Osteoblast (primary cell): Measurements from ENCODE around the gene NR3C2. TPM values are rescaled to one million over a fixed set of nuclear protein-coding genes. Genes with fewer than 3 reads are reported as not detected.

Experiments
- DNase-seq: peaks from one replicate; pipeline ENCODE4 v3.0.0; 2011; ENCODE audit warnings: low spot score, mixed read lengths; ENCODE audit not compliant: insufficient read length; ENCODE audit errors: missing footprints
- H2AFZ ChIP-seq: 2 replicates; pipeline ENCODE4 v1.6.0; 2011; ENCODE audit warnings: mild to moderate bottlenecking, low read length
- H3K27ac ChIP-seq: 2 replicates; pipeline ENCODE4 v1.5.1; 2011; ENCODE audit warnings: mild to moderate bottlenecking, low read depth, low read length, moderate library complexity
- H3K27me3 ChIP-seq: 2 replicates; pipeline ENCODE4 v1.6.0; 2012; ENCODE audit warnings: mild to moderate bottlenecking, control low read depth, inconsistent platforms, low read length, moderate library complexity; ENCODE audit not compliant: insufficient read depth
- H3K36me3 ChIP-seq: 2 replicates; pipeline ENCODE4 v1.5.1; 2011; ENCODE audit warnings: mild to moderate bottlenecking, low read length, control low read depth, moderate library complexity; ENCODE audit not compliant: insufficient read depth
- H3K4me1 ChIP-seq: 2 replicates; pipeline ENCODE4 v1.5.1; 2011; ENCODE audit warnings: mild to moderate bottlenecking, low read length, control low read depth, moderate library complexity; ENCODE audit not compliant: insufficient read depth
- H3K4me2 ChIP-seq: 2 replicates; pipeline ENCODE4 v1.6.0; 2011; ENCODE audit warnings: mild to moderate bottlenecking, low read length; ENCODE audit not compliant: insufficient read depth
- H3K4me3 ChIP-seq: fragments of 200-600 bp; sonication (generic); 3 replicates; pipeline ENCODE4 v1.5.1; 2012; ENCODE audit warnings: mild to moderate bottlenecking, low read length, inconsistent platforms; ENCODE audit not compliant: insufficient read depth
- H3K79me2 ChIP-seq: 2 replicates; pipeline ENCODE4 v1.6.0; 2012; ENCODE audit warnings: mild to moderate bottlenecking, low read length, control low read depth, inconsistent platforms; ENCODE audit not compliant: insufficient read depth
- H3K9me3 ChIP-seq: 2 replicates; pipeline ENCODE4 v1.5.1; 2011; ENCODE audit warnings: low read depth, low read length, control low read depth
- H4K20me1 ChIP-seq: 2 replicates; pipeline ENCODE4 v1.6.0; 2012; ENCODE audit warnings: mild to moderate bottlenecking, low read length, control low read depth; ENCODE audit not compliant: insufficient read depth
- total RNA-seq: library from RNA; depleted of rRNA; stranded (reverse); fragments of >200 nt; gene quantifications from 2 replicates; pipeline ENCODE4 v1.2.3, GENCODE V29; 2012
- TF ChIP-seq, protein P1 (sequence below): IDR thresholded peaks from 2 replicates; pipeline ENCODE4 v1.5.1; 2011; ENCODE audit warnings: mild to moderate bottlenecking, low read depth, low read length, moderate library complexity; ENCODE audit errors: extremely low read depth

The NR3C2 gene
- total RNA-seq, 1 donor: 0.72 TPM

DNA sequence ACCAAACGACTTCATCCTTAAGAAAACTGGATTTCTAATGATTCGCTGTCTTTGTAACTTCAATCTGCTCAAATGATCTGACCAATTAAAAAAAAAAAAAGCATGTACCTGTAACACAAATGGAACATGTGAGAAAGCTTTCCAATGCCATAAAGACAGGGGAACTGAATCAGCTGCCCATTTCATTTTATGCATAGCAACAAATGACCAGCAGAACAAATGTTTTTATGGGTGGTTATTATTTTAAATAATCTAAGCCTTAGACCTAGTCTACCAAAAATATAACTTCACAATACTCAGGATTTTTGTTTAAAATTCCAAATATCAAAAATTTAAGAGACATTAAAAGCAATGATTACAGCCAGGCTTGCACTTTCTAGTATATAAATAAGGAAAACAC lies 145.7 kb downstream of the NR3C2 start:
- H3K4me1 ChIP-seq: no peaks in the 10 kb centered on the region
- TF ChIP-seq, protein P1, sequence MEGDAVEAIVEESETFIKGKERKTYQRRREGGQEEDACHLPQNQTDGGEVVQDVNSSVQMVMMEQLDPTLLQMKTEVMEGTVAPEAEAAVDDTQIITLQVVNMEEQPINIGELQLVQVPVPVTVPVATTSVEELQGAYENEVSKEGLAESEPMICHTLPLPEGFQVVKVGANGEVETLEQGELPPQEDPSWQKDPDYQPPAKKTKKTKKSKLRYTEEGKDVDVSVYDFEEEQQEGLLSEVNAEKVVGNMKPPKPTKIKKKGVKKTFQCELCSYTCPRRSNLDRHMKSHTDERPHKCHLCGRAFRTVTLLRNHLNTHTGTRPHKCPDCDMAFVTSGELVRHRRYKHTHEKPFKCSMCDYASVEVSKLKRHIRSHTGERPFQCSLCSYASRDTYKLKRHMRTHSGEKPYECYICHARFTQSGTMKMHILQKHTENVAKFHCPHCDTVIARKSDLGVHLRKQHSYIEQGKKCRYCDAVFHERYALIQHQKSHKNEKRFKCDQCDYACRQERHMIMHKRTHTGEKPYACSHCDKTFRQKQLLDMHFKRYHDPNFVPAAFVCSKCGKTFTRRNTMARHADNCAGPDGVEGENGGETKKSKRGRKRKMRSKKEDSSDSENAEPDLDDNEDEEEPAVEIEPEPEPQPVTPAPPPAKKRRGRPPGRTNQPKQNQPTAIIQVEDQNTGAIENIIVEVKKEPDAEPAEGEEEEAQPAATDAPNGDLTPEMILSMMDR: no peak
- no peak overlapping the region for H2AFZ ChIP-seq
- H3K27me3 ChIP-seq: no peaks in the 10 kb centered on the region
- no peak overlapping the region for H3K4me2 ChIP-seq
- H3K79me2 ChIP-seq: no peaks in the 10 kb centered on the region
- H3K36me3 ChIP-seq: no peaks in the 10 kb centered on the region
- no peaks in the 10 kb centered on the region for H3K9me3 ChIP-seq
- no peak for DNase-seq
- H3K27ac ChIP-seq: no peak overlapping the region
- H4K20me1 ChIP-seq: no peaks in the 10 kb centered on the region
- H3K4me3 ChIP-seq: no peak overlapping the region

GRCh38 chr4:148295642-148296041 lies 146.6 kb downstream of the NR3C2 start:
- H3K27me3 ChIP-seq: no peaks in the 10 kb centered on the region
- no peak overlapping the region for H2AFZ ChIP-seq
- no peaks in the 10 kb centered on the region for H4K20me1 ChIP-seq
- no peak overlapping the region for H3K27ac ChIP-seq
- TF ChIP-seq, protein P1: no peak
- H3K9me3 ChIP-seq: no peaks in the 10 kb centered on the region
- no peak overlapping the region for H3K4me3 ChIP-seq
- no peak overlapping the region for H3K4me2 ChIP-seq
- no peaks in the 10 kb centered on the region for H3K4me1 ChIP-seq
- H3K36me3 ChIP-seq: no peaks in the 10 kb centered on the region
- DNase-seq: no peak
- no peaks in the 10 kb centered on the region for H3K79me2 ChIP-seq

- Histone ChIP-seq H3K79me2 (no peaks in the 10 kb centered on the region), H4K20me1 (no peaks in the 10 kb centered on the region)
These were observed 148.6 kb downstream of the NR3C2 start for GRCh38 chr4:148293571-148293970.

DNA sequence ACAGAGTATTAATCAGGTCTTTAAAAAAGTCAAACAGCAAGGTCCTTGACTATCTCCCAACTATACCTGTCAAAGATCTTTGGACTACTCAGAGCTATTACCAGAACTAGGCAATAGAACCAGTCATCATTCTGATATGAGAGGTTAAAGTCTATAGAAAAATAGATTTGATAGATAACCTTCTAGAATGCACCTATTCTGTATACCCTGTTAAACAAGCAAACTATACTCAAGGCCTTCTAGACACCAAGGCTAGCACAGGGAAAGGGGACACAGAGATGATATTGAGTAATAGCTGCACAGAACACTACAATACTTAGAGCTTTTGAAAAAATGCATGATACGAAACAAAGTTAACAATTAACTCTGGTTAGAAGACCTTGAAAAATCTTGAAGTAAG lies 149.5 kb downstream of the NR3C2 start:
- H3K4me3 ChIP-seq: no peak overlapping the region
- no peak overlapping the region for H3K27ac ChIP-seq
- H3K27me3 ChIP-seq: no peaks in the 10 kb centered on the region
- H4K20me1 ChIP-seq: no peaks in the 10 kb centered on the region
- no peaks in the 10 kb centered on the region for H3K4me1 ChIP-seq
- TF ChIP-seq, protein P1: no peak
- DNase-seq: no peak
- no peaks in the 10 kb centered on the region for H3K79me2 ChIP-seq
- no peak overlapping the region for H2AFZ ChIP-seq
- no peaks in the 10 kb centered on the region for H3K36me3 ChIP-seq
- H3K4me2 ChIP-seq: no peak overlapping the region
- no peaks in the 10 kb centered on the region for H3K9me3 ChIP-seq

More at GRCh38 chr4:148293571-148293970, 148.6 kb downstream of the NR3C2 start:
- Histone ChIP-seq H3K36me3 (no peaks in the 10 kb centered on the region), H3K4me1 (no peaks in the 10 kb centered on the region), H3K4me3 (no peak overlapping the region), H3K9me3 (no peaks in the 10 kb centered on the region), H2AFZ (no peak overlapping the region), H3K27ac (no peak overlapping the region), H3K4me2 (no peak overlapping the region), H3K27me3 (no peaks in the 10 kb centered on the region)
- TF ChIP-seq, protein P1: no peak
- no peak for DNase-seq
